VCaP (cell line): Measurements from ENCODE around the gene MSRB3.
A peak's percentile ranks its signal among the peaks of the same experiment; 100 is the strongest.
"Not testable (repeated sequence)": the region's sequence is repeated elsewhere in the genome, so short reads cannot be mapped to it uniquely, and the experiment has no call there.

Experiments used
- H3K27ac ChIP-seq: fragments of 450-650 bp; 2 replicates; pipeline ENCODE4 v1.5.1; 2017
- TF ChIP-seq, protein P1 (sequence below): fragments of 450-650 bp; conservative IDR thresholded peaks from 2 replicates; pipeline ENCODE4 v1.5.1; 2017; ENCODE audit warnings: mild to moderate bottlenecking, moderate library complexity

The MSRB3 gene

GRCh38 chr12:65276916-65277530 is 1.5 kb upstream of the MSRB3 start:
- no peak overlapping the region for H3K27ac ChIP-seq
- TF ChIP-seq, protein P1, sequence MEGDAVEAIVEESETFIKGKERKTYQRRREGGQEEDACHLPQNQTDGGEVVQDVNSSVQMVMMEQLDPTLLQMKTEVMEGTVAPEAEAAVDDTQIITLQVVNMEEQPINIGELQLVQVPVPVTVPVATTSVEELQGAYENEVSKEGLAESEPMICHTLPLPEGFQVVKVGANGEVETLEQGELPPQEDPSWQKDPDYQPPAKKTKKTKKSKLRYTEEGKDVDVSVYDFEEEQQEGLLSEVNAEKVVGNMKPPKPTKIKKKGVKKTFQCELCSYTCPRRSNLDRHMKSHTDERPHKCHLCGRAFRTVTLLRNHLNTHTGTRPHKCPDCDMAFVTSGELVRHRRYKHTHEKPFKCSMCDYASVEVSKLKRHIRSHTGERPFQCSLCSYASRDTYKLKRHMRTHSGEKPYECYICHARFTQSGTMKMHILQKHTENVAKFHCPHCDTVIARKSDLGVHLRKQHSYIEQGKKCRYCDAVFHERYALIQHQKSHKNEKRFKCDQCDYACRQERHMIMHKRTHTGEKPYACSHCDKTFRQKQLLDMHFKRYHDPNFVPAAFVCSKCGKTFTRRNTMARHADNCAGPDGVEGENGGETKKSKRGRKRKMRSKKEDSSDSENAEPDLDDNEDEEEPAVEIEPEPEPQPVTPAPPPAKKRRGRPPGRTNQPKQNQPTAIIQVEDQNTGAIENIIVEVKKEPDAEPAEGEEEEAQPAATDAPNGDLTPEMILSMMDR, result no peak

DNA sequence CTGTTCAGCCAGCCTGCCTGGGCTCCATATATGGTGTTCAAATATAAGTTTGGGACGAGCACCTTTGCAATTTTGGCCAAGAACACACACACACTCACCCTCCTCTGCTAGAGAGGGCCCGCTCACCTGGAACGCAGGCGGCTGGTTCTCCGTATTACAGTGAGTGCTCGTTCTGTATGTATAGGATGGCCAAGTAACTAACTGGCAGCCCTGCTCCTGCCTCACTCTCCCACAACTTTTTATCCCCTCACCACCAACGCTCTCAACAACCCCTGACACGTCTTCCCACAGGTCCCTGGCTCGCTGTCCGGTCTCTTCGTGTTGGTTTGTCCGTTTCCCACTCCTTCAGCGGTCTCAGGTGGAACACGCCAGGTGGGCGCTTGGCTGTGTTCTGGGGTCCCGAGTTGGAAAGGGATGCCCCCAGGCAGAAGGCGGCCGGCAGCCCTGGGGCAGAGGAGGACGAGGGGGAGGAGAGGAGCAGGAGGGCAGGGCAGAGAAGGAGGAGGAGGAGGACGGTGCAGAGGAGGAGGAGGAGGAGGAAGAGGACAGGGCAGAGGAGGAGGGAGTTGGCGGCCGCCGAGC is 398 bp upstream of the MSRB3 start:
- TF ChIP-seq, protein P1, result no peak
- peak overlapping the region; percentile 59; the same call in 1 of the 2 replicates for H3K27ac ChIP-seq

GRCh38 chr12:65279369-65280112 is 1.1 kb downstream of the MSRB3 start:
- peak overlapping the region; percentile 59; the same call in 1 of the 2 replicates for H3K27ac ChIP-seq
- TF ChIP-seq, protein P1, result no peak

DNA sequence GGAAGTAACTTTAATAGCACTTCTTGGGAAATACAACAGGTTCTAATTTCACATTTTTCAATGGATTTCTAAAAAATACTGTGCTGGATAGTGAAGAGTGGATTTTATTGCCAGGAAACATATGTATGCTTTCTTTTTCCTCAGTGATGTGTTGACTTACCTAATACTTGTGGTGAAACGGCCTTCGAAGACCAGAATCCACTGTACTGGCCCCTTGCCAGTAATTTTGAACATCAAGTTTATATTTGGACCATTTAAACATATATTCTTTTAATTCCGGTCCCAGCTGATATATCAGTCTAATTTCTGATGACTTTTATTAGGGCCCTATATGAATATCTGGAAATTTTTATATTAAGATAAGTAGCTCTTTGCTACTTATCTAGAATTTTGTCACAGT is 1.8 kb downstream of the MSRB3 start:
- TF ChIP-seq, protein P1, result no peak
- no peak overlapping the region for H3K27ac ChIP-seq

GRCh38 chr12:65282840-65283239 is 4.4 kb downstream of the MSRB3 start:
- H3K27ac ChIP-seq, result no peak overlapping the region
- TF ChIP-seq, protein P1, result peak; percentile 43

- H3K27ac ChIP-seq, result not testable (repeated sequence)
Observed at GRCh38 chr12:65285532-65285931, 7.0 kb downstream of the MSRB3 start.

- H3K27ac ChIP-seq, result no peak overlapping the region
- TF ChIP-seq, protein P1, result no peak
Observed at GRCh38 chr12:65287426-65287825, 8.9 kb downstream of the MSRB3 start.

DNA sequence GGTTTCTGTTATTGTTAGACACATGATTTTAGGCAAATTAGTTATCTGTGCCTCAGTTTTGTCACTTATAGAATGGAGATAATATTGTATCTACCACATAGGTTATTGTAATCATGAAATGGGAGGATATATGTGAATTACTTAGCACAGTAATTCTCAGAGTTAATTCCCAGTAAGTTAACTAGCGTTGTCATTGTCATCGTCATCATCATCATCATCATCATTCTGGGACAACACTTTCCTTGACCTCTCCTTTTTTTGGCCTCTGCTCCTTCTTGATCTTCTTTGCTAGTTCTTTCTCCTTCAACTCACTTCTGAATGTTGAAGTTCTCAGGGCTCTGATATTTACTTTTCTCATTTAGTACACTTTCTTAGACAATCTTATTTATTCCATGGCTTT is 13.8 kb downstream of the MSRB3 start:
- H3K27ac ChIP-seq, result no peak overlapping the region
- TF ChIP-seq, protein P1, result no peak
